Vagina (tissue), 2 donors: ENCODE results near the gene ADI1. TPM values are rescaled to one million over a fixed set of nuclear protein-coding genes. Genes with fewer than 3 reads are reported as not detected.
"Not testable (repeated sequence)": the region's sequence is repeated elsewhere in the genome, so short reads cannot be mapped to it uniquely, and the experiment has no call there.

ENCODE experiments used
- DNase-seq, 2 donors: peaks; one replicate each; pipeline ENCODE4 v3.0.0-alpha.2; 2017; ENCODE audit errors: extremely low spot score in 2 of 2
- H3K27ac ChIP-seq: fragments of 200-600 bp; sonication (generic); one replicate; pipeline ENCODE4 v1.5.1; 2019
- H3K27me3 ChIP-seq: fragments of 200-600 bp; sonication (generic); one replicate; pipeline ENCODE4 v1.5.1; 2019
- H3K36me3 ChIP-seq, 2 donors: fragments of 200-600 bp; sonication (generic); one replicate each; pipeline ENCODE4 v1.5.1; 2017 to 2019
- H3K4me1 ChIP-seq: fragments of 200-600 bp; sonication (generic); one replicate; pipeline ENCODE4 v1.5.1; 2019
- H3K4me3 ChIP-seq, 2 donors: fragments of 200-600 bp; sonication (generic); 1 replicate in 1 of 2; 2 replicates in 1 of 2; pipeline ENCODE4 v1.5.1; 2016 to 2019
- H3K9me3 ChIP-seq: fragments of 200-600 bp; sonication (generic); one replicate; pipeline ENCODE4 v1.5.1; 2019
- POLR2A ChIP-seq, 2 donors: fragments of 450-650 bp; IDR thresholded peaks; one replicate each; pipeline ENCODE4 v1.6.1; 2017; ENCODE audit warnings: antibody characterized with exemption in 2 of 2, mild to moderate bottlenecking in 2 of 2, moderate library complexity in 2 of 2
- POLR2AphosphoS5 ChIP-seq, 2 donors: sonication (generic); formaldehyde crosslinking; IDR thresholded peaks; one replicate each; pipeline ENCODE4 v1.9.0; 2017; ENCODE audit warnings: antibody characterized with exemption in 2 of 2, mild to moderate bottlenecking in 2 of 2, low read depth in 1 of 2; ENCODE audit not compliant: insufficient read depth in 1 of 2
- intact Hi-C: fragments of 100-400 bp; cut with DNase I; formaldehyde crosslinking; loops from one replicate; pipeline ENCODE4 v1.15.1; 2023
- total RNA-seq: library from RNA; depleted of rRNA; stranded (reverse); fragments of >200 nt; gene quantifications from one replicate; pipeline ENCODE4 v1.2.3, GENCODE V29; 2016
- TF ChIP-seq, protein P1 (sequence below), 3 experiments: fragments of 450-650 bp in 2 of 3; fragments of 200-600 bp in 1 of 3; sonication (generic) in 1 of 3; IDR thresholded peaks; one replicate each; pipeline ENCODE4 v1.5.1; 2017 to 2019; ENCODE audit warnings: antibody characterized with exemption in 3 of 3, mild to moderate bottlenecking in 2 of 3, moderate library complexity in 2 of 3

ADI1 gene
- total RNA-seq, 1 donor from 2014 or later: 26.3 TPM

DNA sequence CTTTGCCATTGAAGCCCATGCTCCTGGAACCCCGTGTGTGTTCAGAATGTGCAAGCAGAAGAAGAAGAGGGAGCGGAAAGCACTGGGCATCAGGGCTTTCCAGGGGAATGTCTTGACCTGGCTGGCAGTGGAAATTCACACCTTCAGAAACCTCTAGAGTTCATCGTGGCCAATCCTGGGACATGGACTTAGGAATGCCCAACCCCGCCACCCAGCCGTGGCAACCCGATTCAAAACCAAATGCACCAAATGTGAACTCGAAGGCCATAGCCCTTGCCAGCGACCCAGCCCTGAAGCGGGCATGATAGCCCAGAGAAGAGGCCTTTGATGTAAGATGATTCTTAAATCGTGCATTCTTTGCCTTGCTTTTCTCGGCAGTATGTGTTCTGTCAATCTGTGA lies 69.4 kb downstream of the ADI1 start:
- no peak overlapping the region for H3K27ac ChIP-seq
- TF ChIP-seq POLR2A (IDR thresholded peaks at IDR 0.05) (no peak), POLR2AphosphoS5 (IDR thresholded peaks at IDR 0.05; ENCODE audit: insufficient read depth in 1 of 2, low read depth in 1 of 2) (no peak)
- TF ChIP-seq, protein P1, sequence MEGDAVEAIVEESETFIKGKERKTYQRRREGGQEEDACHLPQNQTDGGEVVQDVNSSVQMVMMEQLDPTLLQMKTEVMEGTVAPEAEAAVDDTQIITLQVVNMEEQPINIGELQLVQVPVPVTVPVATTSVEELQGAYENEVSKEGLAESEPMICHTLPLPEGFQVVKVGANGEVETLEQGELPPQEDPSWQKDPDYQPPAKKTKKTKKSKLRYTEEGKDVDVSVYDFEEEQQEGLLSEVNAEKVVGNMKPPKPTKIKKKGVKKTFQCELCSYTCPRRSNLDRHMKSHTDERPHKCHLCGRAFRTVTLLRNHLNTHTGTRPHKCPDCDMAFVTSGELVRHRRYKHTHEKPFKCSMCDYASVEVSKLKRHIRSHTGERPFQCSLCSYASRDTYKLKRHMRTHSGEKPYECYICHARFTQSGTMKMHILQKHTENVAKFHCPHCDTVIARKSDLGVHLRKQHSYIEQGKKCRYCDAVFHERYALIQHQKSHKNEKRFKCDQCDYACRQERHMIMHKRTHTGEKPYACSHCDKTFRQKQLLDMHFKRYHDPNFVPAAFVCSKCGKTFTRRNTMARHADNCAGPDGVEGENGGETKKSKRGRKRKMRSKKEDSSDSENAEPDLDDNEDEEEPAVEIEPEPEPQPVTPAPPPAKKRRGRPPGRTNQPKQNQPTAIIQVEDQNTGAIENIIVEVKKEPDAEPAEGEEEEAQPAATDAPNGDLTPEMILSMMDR (IDR thresholded peaks at IDR 0.05): no peak
- peaks cover 0 to 27% of the 10 kb centered on the region in 2 donors for H3K36me3 ChIP-seq
- peaks cover 4% of the 10 kb centered on the region for H3K4me1 ChIP-seq
- DNase-seq: no peak
- H3K4me3 ChIP-seq: no peak overlapping the region
- H3K27me3 ChIP-seq: no peaks in the 10 kb centered on the region
- H3K9me3 ChIP-seq: no peaks in the 10 kb centered on the region
- intact Hi-C loops: no loop called here

DNA sequence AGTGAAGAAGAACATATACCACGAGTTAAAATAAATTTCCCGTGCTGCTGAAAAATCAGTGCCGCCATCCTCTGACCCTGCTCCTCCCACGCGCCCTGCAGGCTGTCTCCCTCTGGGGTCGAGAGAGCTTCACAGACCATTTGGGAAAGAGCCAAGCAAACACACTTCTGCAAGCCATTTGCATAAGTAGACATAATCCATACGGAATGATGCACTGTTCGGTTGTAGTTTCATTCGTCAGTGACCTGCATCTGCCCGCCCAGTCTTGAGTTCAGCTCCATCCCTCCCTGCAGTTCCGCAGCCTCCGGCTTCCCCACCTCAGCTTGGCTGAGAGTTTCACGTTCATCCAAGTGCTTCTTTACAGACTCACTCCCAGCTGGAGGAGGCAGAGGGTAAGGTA lies 70.2 kb downstream of the ADI1 start:
- DNase-seq: no peak
- intact Hi-C loops: no loop called here
- no peaks in the 10 kb centered on the region for H3K27me3 ChIP-seq
- no peak overlapping the region for H3K27ac ChIP-seq
- peak overlapping the region; percentile 27 to 34 for H3K4me3 ChIP-seq
- H3K36me3 ChIP-seq: peaks cover 0 to 32% of the 10 kb centered on the region in 2 donors
- H3K9me3 ChIP-seq: no peaks in the 10 kb centered on the region
- no peak for TF ChIP-seq POLR2A (IDR thresholded peaks at IDR 0.05)
- TF ChIP-seq, protein P1 (IDR thresholded peaks at IDR 0.05): no peak
- no peak for TF ChIP-seq POLR2AphosphoS5 (IDR thresholded peaks at IDR 0.05; ENCODE audit: insufficient read depth in 1 of 2, low read depth in 1 of 2)
- peaks cover 4% of the 10 kb centered on the region for H3K4me1 ChIP-seq

DNA sequence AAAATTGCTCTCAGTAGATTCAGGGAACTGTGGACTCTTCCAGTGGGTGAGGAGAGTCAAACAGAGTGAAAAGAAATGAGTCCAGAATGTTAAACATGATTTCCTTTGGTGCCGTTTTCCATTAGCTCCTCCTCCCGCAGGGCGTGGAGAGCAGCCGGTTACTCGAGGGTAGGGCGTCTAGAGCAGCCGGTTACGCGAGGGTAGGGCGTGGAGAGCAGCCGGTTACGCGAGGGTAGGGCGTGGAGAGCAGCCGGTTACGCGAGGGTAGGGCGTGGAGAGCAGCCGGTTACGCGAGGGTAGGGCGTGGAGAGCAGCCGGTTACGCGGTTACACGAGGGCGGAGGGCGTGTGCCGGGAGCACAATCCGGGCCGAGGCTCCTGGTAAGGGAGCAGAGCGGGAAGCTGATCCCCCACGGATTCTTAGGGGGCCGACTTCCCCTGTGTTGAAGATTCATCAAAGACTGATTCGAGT lies 70.9 kb downstream of the ADI1 start:
- not testable (repeated sequence) for DNase-seq
- Histone ChIP-seq H3K36me3 (peaks cover 0 to 37% of the 10 kb centered on the region in 2 donors), H3K4me3 (peak overlapping the region; percentile 27 to 34)

DNA sequence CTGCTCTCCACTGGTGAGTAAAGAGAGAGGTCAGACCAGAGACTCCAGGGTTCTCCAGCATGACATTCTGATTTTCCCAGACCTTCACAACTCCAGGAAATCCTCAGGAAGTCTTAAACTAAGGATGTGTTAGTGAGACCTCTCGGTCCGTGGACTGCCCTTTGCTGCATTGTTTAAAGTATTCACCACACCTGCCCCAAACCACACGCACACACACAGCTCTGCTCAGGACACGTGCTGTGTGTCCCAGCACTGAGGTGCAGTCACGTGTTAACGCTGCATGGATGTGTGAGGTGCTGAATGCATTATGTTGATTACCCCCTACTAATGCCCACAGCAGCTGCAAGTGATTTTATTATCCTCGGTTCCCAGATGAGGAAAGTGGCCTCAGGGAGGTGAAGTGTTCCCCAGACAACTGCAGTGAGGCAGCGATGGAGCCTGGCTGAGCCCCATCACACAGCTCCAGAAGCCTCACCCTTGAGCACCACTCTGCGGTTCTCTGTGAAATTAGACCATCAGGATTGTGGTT lies 71.5 kb downstream of the ADI1 start:
- peaks cover 4% of the 10 kb centered on the region for H3K4me1 ChIP-seq
- H3K27ac ChIP-seq: peak overlapping the region; percentile 26
- no peaks in the 10 kb centered on the region for H3K9me3 ChIP-seq
- peak overlapping the region; percentile 27 to 34 for H3K4me3 ChIP-seq
- intact Hi-C loops: no loop called here
- TF ChIP-seq POLR2A (IDR thresholded peaks at IDR 0.05): no peak
- TF ChIP-seq POLR2AphosphoS5 (IDR thresholded peaks at IDR 0.05; ENCODE audit: insufficient read depth in 1 of 2, low read depth in 1 of 2): no peak
- TF ChIP-seq, protein P1 (IDR thresholded peaks at IDR 0.05): no peak
- DNase-seq: no peak
- H3K27me3 ChIP-seq: no peaks in the 10 kb centered on the region
- peaks cover 0 to 37% of the 10 kb centered on the region in 2 donors for H3K36me3 ChIP-seq

More for the DNA sequence above, 70.9 kb downstream of the ADI1 start:
- H3K27ac ChIP-seq: peak overlapping the region; percentile 26
- H3K4me1 ChIP-seq, H3K9me3 ChIP-seq, intact Hi-C loops, H3K27me3 ChIP-seq: not testable (repeated sequence)
- TF ChIP-seq POLR2AphosphoS5 (IDR thresholded peaks at IDR 0.05; ENCODE audit: insufficient read depth in 1 of 2, low read depth in 1 of 2): peak in 1 of 2 donors; percentile 23

Other genes with a start within 250 kb of the ADI1 start
- gene EIPR1, start 141.7 kb downstream of the ADI1 start, total RNA-seq: 39.8 TPM
- gene TRAPPC12, start 139.8 kb downstream of the ADI1 start, total RNA-seq: 94.8 TPM
- 17.2 TPM for gene RNASEH1, start 38.8 kb upstream of the ADI1 start, total RNA-seq
- gene RPS7, start 55.7 kb upstream of the ADI1 start, total RNA-seq: 2,989 TPM
- not detected for gene COLEC11, start 75.6 kb upstream of the ADI1 start, total RNA-seq
- not detected for gene ALLC, start 138.7 kb upstream of the ADI1 start, total RNA-seq
- not detected for gene DCDC2C, start 184.0 kb upstream of the ADI1 start, total RNA-seq